ENCODE data around the gene LMO3. TPM values are rescaled to one million over a fixed set of nuclear protein-coding genes. Genes with fewer than 3 reads are reported as not detected.

The LMO3 gene
- polyA plus RNA-seq, 2 of the 4 experiments (the other 2 are of a cell fraction), result 0.05 TPM; not detected in 1

DNA sequence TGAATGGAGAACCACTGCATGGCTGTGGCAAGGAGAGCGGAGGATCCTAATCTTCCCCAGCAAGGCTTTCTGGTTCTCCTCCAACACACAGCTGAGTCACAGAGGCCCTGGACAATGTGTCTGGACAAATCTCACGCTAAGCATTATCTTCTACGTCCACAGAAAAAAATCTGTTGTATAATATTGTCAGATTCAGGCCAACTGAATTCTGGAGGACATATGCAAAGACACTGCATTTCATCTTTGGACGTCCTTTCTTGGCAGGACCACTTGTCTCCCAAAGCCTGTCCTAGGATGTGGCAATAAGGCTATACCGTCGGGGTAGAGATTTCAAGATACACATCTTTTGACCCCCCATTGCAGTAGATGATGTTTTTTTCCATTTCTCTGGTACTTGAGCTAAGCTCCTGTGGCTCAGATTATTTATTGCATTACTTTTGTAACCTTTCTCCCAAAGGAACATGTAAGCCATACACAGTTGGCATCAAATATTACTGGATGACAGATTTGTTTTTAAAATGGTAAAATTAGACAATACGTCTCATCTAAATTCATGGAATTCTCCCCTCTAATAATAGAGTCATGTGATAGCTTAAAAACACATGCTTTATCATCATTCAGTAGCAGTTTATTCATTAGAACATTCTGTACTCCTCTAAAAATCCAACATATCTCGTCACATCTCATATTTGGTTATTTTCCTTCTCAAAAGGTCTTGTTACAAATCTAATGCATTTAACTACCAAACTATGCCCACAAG, 19.4 kb downstream of the LMO3 start:
- no peaks in the 10 kb centered on the region for H3K9me3 ChIP-seq
- 89% methylated on average over 8 of the region's 8 CpGs for WGBS (ENCODE audit: missing lambda C conversion rate)
- no peak for DNase-seq (ENCODE audit: low read depth in 1 of 2, low spot score in 1 of 2)
- H3K4me2 ChIP-seq, result no peak overlapping the region
- no peak for FAIRE-seq
- ChIA-PET POLR2A (no interaction called here), CTCF (no interaction called here)
- no peak for TF ChIP-seq MAZ (IDR thresholded peaks at IDR 0.05; ENCODE audit: borderline replicate concordance, low read depth, low read length)
- TF ChIP-seq HOXA7 (CRISPR knock-in tag; IDR thresholded peaks at IDR 0.05), result no peak
- no peak for TF ChIP-seq CBX2 (IDR thresholded peaks at IDR 0.05; ENCODE audit: borderline replicate concordance, low read depth)
- TF ChIP-seq GATA3 (IDR thresholded peaks at IDR 0.05; ENCODE audit: borderline replicate concordance), result no peak
- TF ChIP-seq BHLHE40 (IDR thresholded peaks at IDR 0.05; ENCODE audit: low read depth, low read length), result no peak
- TF ChIP-seq, protein P1, sequence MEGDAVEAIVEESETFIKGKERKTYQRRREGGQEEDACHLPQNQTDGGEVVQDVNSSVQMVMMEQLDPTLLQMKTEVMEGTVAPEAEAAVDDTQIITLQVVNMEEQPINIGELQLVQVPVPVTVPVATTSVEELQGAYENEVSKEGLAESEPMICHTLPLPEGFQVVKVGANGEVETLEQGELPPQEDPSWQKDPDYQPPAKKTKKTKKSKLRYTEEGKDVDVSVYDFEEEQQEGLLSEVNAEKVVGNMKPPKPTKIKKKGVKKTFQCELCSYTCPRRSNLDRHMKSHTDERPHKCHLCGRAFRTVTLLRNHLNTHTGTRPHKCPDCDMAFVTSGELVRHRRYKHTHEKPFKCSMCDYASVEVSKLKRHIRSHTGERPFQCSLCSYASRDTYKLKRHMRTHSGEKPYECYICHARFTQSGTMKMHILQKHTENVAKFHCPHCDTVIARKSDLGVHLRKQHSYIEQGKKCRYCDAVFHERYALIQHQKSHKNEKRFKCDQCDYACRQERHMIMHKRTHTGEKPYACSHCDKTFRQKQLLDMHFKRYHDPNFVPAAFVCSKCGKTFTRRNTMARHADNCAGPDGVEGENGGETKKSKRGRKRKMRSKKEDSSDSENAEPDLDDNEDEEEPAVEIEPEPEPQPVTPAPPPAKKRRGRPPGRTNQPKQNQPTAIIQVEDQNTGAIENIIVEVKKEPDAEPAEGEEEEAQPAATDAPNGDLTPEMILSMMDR (IDR thresholded peaks at IDR 0.05), result no peak
- no peak overlapping the region for H3K27ac ChIP-seq
- no peak overlapping the region for H3K4me3 ChIP-seq
- ATAC-seq, result no peak
- no peaks in the 10 kb centered on the region for H3K4me1 ChIP-seq

DNA sequence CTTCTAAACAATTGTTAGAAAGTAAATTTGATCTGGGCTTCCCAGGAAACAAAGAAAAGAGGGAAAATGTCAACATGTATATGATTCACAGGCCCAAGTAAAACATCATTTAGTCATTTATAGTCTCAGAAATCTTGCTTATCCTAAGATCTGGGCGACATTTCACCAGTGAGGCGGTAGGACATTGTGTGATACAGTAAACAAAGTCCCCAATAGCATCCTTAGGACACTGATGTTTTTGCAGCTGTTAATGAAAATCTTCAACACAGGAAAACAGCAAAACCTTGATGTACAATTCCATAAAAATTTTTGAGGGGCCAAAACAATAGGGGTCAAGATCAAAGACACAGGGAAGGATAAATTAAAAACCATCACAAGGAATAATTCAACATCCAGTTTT, 20.2 kb downstream of the LMO3 start:
- Histone ChIP-seq H3K4me1 (no peaks in the 10 kb centered on the region), H3K27ac (no peak overlapping the region), H3K4me3 (no peak overlapping the region), H3K4me2 (no peak overlapping the region), H3K9me3 (no peaks in the 10 kb centered on the region)
- TF ChIP-seq RARB (CRISPR knock-in tag; IDR thresholded peaks at IDR 0.05) (no peak), KDM1A (IDR thresholded peaks at IDR 0.05; ENCODE audit: low read depth) (no peak), ZSCAN20 (CRISPR knock-in tag; IDR thresholded peaks at IDR 0.05) (no peak), POLR2A (IDR thresholded peaks at IDR 0.05; ENCODE audit: low read length) (no peak)
- 72% methylated on average over 2 of the region's 2 CpGs for WGBS (ENCODE audit: missing lambda C conversion rate)
- DNase-seq (ENCODE audit: low read depth in 1 of 2, low spot score in 1 of 2) (no peak), FAIRE-seq (no peak), ATAC-seq (no peak)
- POLR2A ChIA-PET, result no interaction called here
- CTCF ChIA-PET, result interaction anchor here (0.9 kb wide), 1 partner anchor 10 kb away, joined by 3 read pairs; no protein-coding TSS in a partner anchor

DNA sequence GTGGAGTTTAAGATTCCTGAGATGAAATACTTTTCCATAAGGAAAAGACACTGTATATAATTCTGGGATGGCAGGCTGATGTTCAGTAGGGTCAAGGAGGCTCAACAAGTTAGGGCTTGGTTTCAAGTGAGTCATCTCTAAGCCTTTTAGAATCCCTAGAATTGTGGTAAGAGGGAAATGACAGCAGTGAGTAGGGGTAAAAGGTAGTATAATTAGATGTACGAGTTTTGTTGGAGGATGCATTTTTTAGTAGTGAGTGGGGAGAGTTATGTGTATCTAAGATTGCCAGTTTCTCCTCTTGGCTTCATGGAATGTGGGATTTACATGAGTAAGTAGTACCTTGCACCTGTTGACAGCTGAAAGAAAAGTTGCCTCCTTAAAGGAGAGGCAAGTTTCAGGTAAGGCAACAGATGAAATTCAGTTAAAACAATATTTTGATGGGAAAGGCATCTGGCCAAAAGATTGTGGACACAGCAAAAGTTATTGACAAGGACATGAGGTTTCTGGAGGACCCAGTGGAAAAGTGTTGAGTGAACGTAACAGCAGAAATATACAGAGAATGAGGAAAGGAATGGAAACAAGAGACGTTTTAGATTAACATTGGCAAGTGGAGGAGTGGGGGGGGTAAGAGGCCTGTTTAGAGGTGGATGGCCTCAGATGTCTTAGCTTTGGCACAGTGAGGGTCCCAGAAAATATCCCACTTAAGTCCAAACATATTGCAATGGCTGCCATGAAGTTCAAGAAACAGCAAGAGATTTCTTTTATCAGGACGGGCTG, 21.8 kb downstream of the LMO3 start:
- H3K4me2 ChIP-seq, result no peak overlapping the region
- H3K27ac ChIP-seq, result no peak overlapping the region
- 70% methylated on average over 4 of the region's 4 CpGs for WGBS (ENCODE audit: missing lambda C conversion rate)
- ATAC-seq (no peak), FAIRE-seq (no peak), DNase-seq (ENCODE audit: low read depth in 1 of 2, low spot score in 1 of 2) (no peak)
- POLR2A ChIA-PET, result no interaction called here
- CTCF ChIA-PET, result no interaction called here
- no peaks in the 10 kb centered on the region for H3K4me1 ChIP-seq
- H3K4me3 ChIP-seq, result no peak overlapping the region
- no peaks in the 10 kb centered on the region for H3K9me3 ChIP-seq
- TF ChIP-seq HEYL (CRISPR knock-in tag; IDR thresholded peaks at IDR 0.05), result no peak
- TF ChIP-seq HOXB5 (CRISPR knock-in tag; IDR thresholded peaks at IDR 0.05), result no peak
- no peak for TF ChIP-seq NR3C1 (IDR thresholded peaks at IDR 0.05)
- TF ChIP-seq, protein P2, sequence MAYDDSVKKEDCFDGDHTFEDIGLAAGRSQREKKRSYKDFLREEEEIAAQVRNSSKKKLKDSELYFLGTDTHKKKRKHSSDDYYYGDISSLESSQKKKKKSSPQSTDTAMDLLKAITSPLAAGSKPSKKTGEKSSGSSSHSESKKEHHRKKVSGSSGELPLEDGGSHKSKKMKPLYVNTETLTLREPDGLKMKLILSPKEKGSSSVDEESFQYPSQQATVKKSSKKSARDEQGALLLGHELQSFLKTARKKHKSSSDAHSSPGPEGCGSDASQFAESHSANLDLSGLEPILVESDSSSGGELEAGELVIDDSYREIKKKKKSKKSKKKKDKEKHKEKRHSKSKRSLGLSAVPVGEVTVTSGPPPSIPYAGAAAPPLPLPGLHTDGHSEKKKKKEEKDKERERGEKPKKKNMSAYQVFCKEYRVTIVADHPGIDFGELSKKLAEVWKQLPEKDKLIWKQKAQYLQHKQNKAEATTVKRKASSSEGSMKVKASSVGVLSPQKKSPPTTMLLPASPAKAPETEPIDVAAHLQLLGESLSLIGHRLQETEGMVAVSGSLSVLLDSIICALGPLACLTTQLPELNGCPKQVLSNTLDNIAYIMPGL (CRISPR knock-in tag; IDR thresholded peaks at IDR 0.05; ENCODE audit: borderline replicate concordance), result no peak
- TF ChIP-seq CEBPB (IDR thresholded peaks at IDR 0.05), result no peak
- no peak for TF ChIP-seq NPAS2 (CRISPR knock-in tag; IDR thresholded peaks at IDR 0.05; ENCODE audit: borderline replicate concordance)
- no peak for TF ChIP-seq EP300 (IDR thresholded peaks at IDR 0.05)
- TF ChIP-seq GATA3 (IDR thresholded peaks at IDR 0.05; ENCODE audit: borderline replicate concordance), result no peak
- TF ChIP-seq RFX5 (IDR thresholded peaks at IDR 0.05), result no peak
- no peak for TF ChIP-seq FOXS1 (CRISPR knock-in tag; IDR thresholded peaks at IDR 0.05)
- no peak for TF ChIP-seq RARB (CRISPR knock-in tag; IDR thresholded peaks at IDR 0.05)
- TF ChIP-seq, protein P3, sequence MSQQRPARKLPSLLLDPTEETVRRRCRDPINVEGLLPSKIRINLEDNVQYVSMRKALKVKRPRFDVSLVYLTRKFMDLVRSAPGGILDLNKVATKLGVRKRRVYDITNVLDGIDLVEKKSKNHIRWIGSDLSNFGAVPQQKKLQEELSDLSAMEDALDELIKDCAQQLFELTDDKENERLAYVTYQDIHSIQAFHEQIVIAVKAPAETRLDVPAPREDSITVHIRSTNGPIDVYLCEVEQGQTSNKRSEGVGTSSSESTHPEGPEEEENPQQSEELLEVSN (IDR thresholded peaks at IDR 0.05; ENCODE audit: borderline replicate concordance, low read depth), result no peak
- no peak for TF ChIP-seq ESRRA (IDR thresholded peaks at IDR 0.05; ENCODE audit: borderline replicate concordance, low read length)
- no peak for TF ChIP-seq NFE2L2 (conservative IDR thresholded peaks at IDR 0.05; ENCODE audit: low read length)
- no peak for TF ChIP-seq ZC3H11A (IDR thresholded peaks at IDR 0.05)
- TF ChIP-seq SREBF2 (IDR thresholded peaks at IDR 0.05), result no peak
- TF ChIP-seq, protein P4, sequence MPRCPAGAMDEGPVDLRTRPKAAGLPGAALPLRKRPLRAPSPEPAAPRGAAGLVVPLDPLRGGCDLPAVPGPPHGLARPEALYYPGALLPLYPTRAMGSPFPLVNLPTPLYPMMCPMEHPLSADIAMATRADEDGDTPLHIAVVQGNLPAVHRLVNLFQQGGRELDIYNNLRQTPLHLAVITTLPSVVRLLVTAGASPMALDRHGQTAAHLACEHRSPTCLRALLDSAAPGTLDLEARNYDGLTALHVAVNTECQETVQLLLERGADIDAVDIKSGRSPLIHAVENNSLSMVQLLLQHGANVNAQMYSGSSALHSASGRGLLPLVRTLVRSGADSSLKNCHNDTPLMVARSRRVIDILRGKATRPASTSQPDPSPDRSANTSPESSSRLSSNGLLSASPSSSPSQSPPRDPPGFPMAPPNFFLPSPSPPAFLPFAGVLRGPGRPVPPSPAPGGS (IDR thresholded peaks at IDR 0.05), result no peak
- no peak for TF ChIP-seq RCOR1 (IDR thresholded peaks at IDR 0.05; ENCODE audit: low read depth, low read length)

All from A549 (cell line).